HCT116 (cell line): ENCODE measurements around the gene TEAD1. TPM values are rescaled to one million over a fixed set of nuclear protein-coding genes. Genes with fewer than 3 reads are reported as not detected.

Experiments used
- ATAC-seq: fragments of 200-7000 bp; cut with Tn5 transposase; 2 replicates; pipeline ENCODE4 v1.9.1; 2020; ENCODE audit warnings: mild to moderate bottlenecking, moderate library complexity
- BruUV-seq: library from RNA; stranded (reverse); fragments of 400-500 nt; replicated peaks from 2 replicates; lab custom pipeline; 2021; lab: Mats Ljungman, UMichigan
- CTCF ChIA-PET: fragments of 300-600 bp; sonication (Branson Sonifier 250); formaldehyde crosslinking; loops from one replicate; lab custom pipeline; 2021; ENCODE audit warnings: antibody characterized with exemption; lab: Charles Lee
- POLR2A ChIA-PET: fragments of 300-600, 350-600 bp; sonication (Branson Sonifier 250); formaldehyde crosslinking; loops from one replicate; lab custom pipeline; 2021; ENCODE audit warnings: antibody characterized with exemption; lab: Charles Lee
- RAD21 ChIA-PET, 2 experiments: fragments of 300-600 bp; sonication (Branson Sonifier 250); formaldehyde crosslinking; loops; one replicate each; lab custom pipeline; 2023; ENCODE audit warnings: low total read pairs in 2 of 2; ENCODE audit not compliant: uncharacterized antibody in 2 of 2, unreplicated experiment in 2 of 2, low non-redundant PET in 1 of 2; lab: Charles Lee
- DNase-seq: peaks from one replicate; pipeline ENCODE4 v3.0.0-alpha.2; 2010; ENCODE audit warnings: low read depth, low spot score
- H2AFZ ChIP-seq: fragments of 200-600 bp; shearing (Covaris generic), sonication (generic); 2 replicates; pipeline ENCODE4 v1.6.1; 2017; ENCODE audit warnings: low read depth, mixed run types, mixed read lengths, antibody characterized with exemption, low read length; ENCODE audit not compliant: poor library complexity, severe bottlenecking
- H3K27ac ChIP-seq: 2 replicates; pipeline ENCODE4 v1.5.1; 2012; ENCODE audit warnings: low read depth, low read length
- H3K27me3 ChIP-seq: fragments of 200-600 bp; sonication (generic); 2 replicates; pipeline ENCODE4 v1.6.1; 2016; ENCODE audit warnings: mixed run types, low read length, mixed read lengths; ENCODE audit not compliant: insufficient read depth
- H3K36me3 ChIP-seq, 2 experiments: fragments of 200-500 bp in 1 of 2; fragments of 200-600 bp in 1 of 2; sonication (Bioruptor generic) in 1 of 2; sonication (generic) in 1 of 2; 2 replicates each; pipeline versions ENCODE4 v1.5.1 to v1.6.1; 2014 to 2016; ENCODE audit warnings: low read length in 2 of 2, inconsistent platforms in 1 of 2, mixed read lengths in 1 of 2, mixed run types in 1 of 2; ENCODE audit not compliant: insufficient read depth in 2 of 2, control insufficient read depth in 1 of 2
- H3K4me1 ChIP-seq, 2 experiments: fragments of 200-600 bp in 1 of 2; sonication (generic) in 1 of 2; 2 replicates each; pipeline versions ENCODE4 v1.5.1 to v1.6.1; 2012 to 2017; ENCODE audit warnings: low read length in 2 of 2, inconsistent platforms in 1 of 2, mild to moderate bottlenecking in 1 of 2, mixed read lengths in 1 of 2, mixed run types in 1 of 2, moderate library complexity in 1 of 2; ENCODE audit not compliant: insufficient read depth in 2 of 2, control insufficient read depth in 1 of 2
- H3K4me2 ChIP-seq: fragments of 200-600 bp; sonication (generic); 2 replicates; pipeline ENCODE4 v1.6.1; 2017; ENCODE audit warnings: mixed run types, low read length, mixed read lengths
- H3K4me3 ChIP-seq, 2 experiments: fragments of 200-600 bp in 1 of 2; sonication (generic) in 1 of 2; replicated peaks in 1 of 2; 2 replicates each; pipeline ENCODE4 v1.5.1; 2011 to 2016; ENCODE audit warnings: low read length in 2 of 2, control low read depth in 1 of 2, low read depth in 1 of 2, mild to moderate bottlenecking in 1 of 2, mixed read lengths in 1 of 2, mixed run types in 1 of 2
- H3K79me2 ChIP-seq: fragments of 200-600 bp; sonication (generic); 2 replicates; pipeline ENCODE4 v1.6.1; 2017; ENCODE audit warnings: mild to moderate bottlenecking, mixed run types, low read length, moderate library complexity, mixed read lengths; ENCODE audit not compliant: insufficient read depth
- H3K9ac ChIP-seq: fragments of 200-600 bp; sonication (generic); 2 replicates; pipeline ENCODE4 v1.6.1; 2016; ENCODE audit warnings: low read length, mixed read lengths
- H3K9me2 ChIP-seq: fragments of 200-600 bp; sonication (generic), shearing (Covaris generic); 2 replicates; pipeline ENCODE4 v1.6.1; 2017; ENCODE audit warnings: mixed run types, mild to moderate bottlenecking, moderate library complexity; ENCODE audit not compliant: insufficient read depth
- H3K9me3 ChIP-seq, 2 experiments: fragments of 200-500 bp in 1 of 2; fragments of 200-600 bp in 1 of 2; sonication (Bioruptor generic) in 1 of 2; sonication (generic) in 1 of 2; 2 replicates each; pipeline ENCODE4 v1.6.1; 2014 to 2017; ENCODE audit warnings: low read length in 2 of 2, mixed read lengths in 2 of 2, inconsistent platforms in 1 of 2, low read depth in 1 of 2, mild to moderate bottlenecking in 1 of 2, mixed run types in 1 of 2, moderate library complexity in 1 of 2; ENCODE audit not compliant: control insufficient read depth in 1 of 2, insufficient read depth in 1 of 2
- H4K20me1 ChIP-seq: fragments of 200-600 bp; sonication (generic), shearing (Covaris generic); 2 replicates; pipeline ENCODE4 v1.6.1; 2017; ENCODE audit warnings: mixed run types, mild to moderate bottlenecking, moderate library complexity; ENCODE audit not compliant: insufficient read depth
- EZH2phosphoT487 ChIP-seq: fragments of 200-600 bp; IDR thresholded peaks from 2 replicates; pipeline ENCODE4 v1.6.1; 2018; ENCODE audit warnings: antibody characterized with exemption, borderline replicate concordance
- POLR2AphosphoS5 ChIP-seq: IDR thresholded peaks from 2 replicates; pipeline ENCODE4 v1.6.1; 2011; ENCODE audit warnings: mild to moderate bottlenecking, low read depth, low read length, moderate library complexity
- REST ChIP-seq: IDR thresholded peaks from 2 replicates; pipeline ENCODE4 v1.6.1; 2012; ENCODE audit warnings: low read depth
- ZFX ChIP-seq: fragments of 450-650 bp; IDR thresholded peaks from 2 replicates; pipeline ENCODE4 v1.6.1; 2017
- intact Hi-C: fragments of 100-400 bp; cut with micrococcal nuclease; formaldehyde crosslinking; loops from 2 replicates; pipeline ENCODE4 v1.10.0; 2022
- total RNA-seq: library from RNA; stranded (reverse); gene quantifications from one replicate; pipeline ENCODE4 v1.2.1, GENCODE V29; 2021; ENCODE audit not compliant: unreplicated experiment

Gene TEAD1
- total RNA-seq, 1 experiment from 2014 or later: 103 TPM

DNA sequence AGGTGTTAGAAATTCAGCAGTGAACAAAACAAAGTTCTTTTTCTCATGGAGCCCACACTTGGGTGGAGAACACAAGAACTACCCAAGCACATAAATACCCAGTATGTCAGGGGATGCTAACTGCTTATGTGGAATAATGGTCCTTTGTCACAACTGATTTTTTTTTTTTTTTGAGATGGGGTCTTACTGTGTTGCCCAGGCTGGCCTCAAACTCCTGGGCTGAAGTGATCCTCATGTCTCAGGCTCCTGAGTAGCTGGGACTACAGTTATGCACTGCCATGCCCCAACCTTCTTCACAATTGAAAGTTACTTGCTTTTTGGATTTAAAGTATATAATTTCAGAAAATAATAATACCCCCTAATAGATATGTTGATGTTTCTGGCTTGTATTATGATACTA lies 212.3 kb downstream of the TEAD1 start:
- ChIA-PET POLR2A (no interaction called here), CTCF (interaction anchor here (1.0 kb wide), 1 partner anchor 555 kb away, joined by 3 read pairs; no protein-coding TSS in a partner anchor), RAD21 (no interaction called here)
- Histone ChIP-seq H3K4me3 (no peak overlapping the region), H2AFZ (no peak overlapping the region), H3K79me2 (no peaks in the 10 kb centered on the region), H3K36me3 (peaks cover 8 to 17% of the 10 kb centered on the region in 2 experiments; a peak in 3 of 4 replicates), H3K4me1 (no peaks in the 10 kb centered on the region), H4K20me1 (no peaks in the 10 kb centered on the region), H3K27ac (no peak overlapping the region), H3K4me2 (no peak overlapping the region), H3K9me2 (no peaks in the 10 kb centered on the region), H3K9ac (no peak overlapping the region), H3K9me3 (no peaks in the 10 kb centered on the region), H3K27me3 (no peaks in the 10 kb centered on the region)
- no peak for DNase-seq
- intact Hi-C loops: loop anchor here (5.0 kb wide), 1 partner anchor 74 kb away; no protein-coding TSS in a partner anchor
- no peak for ATAC-seq
- no peak for TF ChIP-seq POLR2AphosphoS5
- TF ChIP-seq ZFX: no peak
- no peak for TF ChIP-seq EZH2phosphoT487
- no peak for TF ChIP-seq REST
- BruUV-seq: TSS peak; percentile 10
